ENCODE results near the gene TYRP1.

- no peak for TF ChIP-seq EP300 (IDR thresholded peaks at IDR 0.05)
- TF ChIP-seq CTCF (IDR thresholded peaks at IDR 0.05): no peak
- TF ChIP-seq POLR2A (IDR thresholded peaks at IDR 0.05): no peak
Observed at GRCh38 chr9:12680757-12681156, 12.4 kb upstream of the TYRP1 start.

Measured in suprapubic skin (tissue), 3 donors.